ENCODE measurements around the gene PKN3. TPM values are rescaled to one million over a fixed set of nuclear protein-coding genes. Genes with fewer than 3 reads are reported as not detected.
A peak's percentile ranks its signal among the peaks of the same experiment; 100 is the strongest.

PKN3 gene
- total and polyA plus RNA-seq, 7 donors = 1.6 to 7.2 (median 3.0) TPM

- peak within 1 kb of the TSS; percentile 77 to 86 (median 82) for H3K27ac ChIP-seq
- intact Hi-C loops (cut with DNase I) = loop anchor here (2.0 kb wide), 1 partner anchor 47 kb away; the partner anchor contains the start of gene ZER1
- WGBS, 2 donors = 1% methylated on average over 68 of the region's 68 CpGs
- H3K4me3 ChIP-seq = peak within 1 kb of the TSS; percentile 40 to 74 (median 64)
- peak; percentile 98 for DNase-seq
- TF ChIP-seq POLR2AphosphoS5 (IDR thresholded peaks at IDR 0.05) (peak; percentile 58 to 93 (median 81)), EP300 (IDR thresholded peaks at IDR 0.05) (no peak), POLR2A (IDR thresholded peaks at IDR 0.05) (peak; percentile 37 to 92)
- TF ChIP-seq, protein P1, sequence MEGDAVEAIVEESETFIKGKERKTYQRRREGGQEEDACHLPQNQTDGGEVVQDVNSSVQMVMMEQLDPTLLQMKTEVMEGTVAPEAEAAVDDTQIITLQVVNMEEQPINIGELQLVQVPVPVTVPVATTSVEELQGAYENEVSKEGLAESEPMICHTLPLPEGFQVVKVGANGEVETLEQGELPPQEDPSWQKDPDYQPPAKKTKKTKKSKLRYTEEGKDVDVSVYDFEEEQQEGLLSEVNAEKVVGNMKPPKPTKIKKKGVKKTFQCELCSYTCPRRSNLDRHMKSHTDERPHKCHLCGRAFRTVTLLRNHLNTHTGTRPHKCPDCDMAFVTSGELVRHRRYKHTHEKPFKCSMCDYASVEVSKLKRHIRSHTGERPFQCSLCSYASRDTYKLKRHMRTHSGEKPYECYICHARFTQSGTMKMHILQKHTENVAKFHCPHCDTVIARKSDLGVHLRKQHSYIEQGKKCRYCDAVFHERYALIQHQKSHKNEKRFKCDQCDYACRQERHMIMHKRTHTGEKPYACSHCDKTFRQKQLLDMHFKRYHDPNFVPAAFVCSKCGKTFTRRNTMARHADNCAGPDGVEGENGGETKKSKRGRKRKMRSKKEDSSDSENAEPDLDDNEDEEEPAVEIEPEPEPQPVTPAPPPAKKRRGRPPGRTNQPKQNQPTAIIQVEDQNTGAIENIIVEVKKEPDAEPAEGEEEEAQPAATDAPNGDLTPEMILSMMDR (IDR thresholded peaks at IDR 0.05) = no peak
- peaks cover 0 to 16% (median 10%) of the 10 kb centered on the region in 4 donors for H3K4me1 ChIP-seq
- H3K9me3 ChIP-seq = no peaks in the 10 kb centered on the region
- peaks cover 0 to 6% (median 0%) of the 10 kb centered on the region in 4 donors for H3K36me3 ChIP-seq
- H3K27me3 ChIP-seq = no peaks in the 10 kb centered on the region
These were observed 21.8 kb downstream of the PKN3 start, which contains the start of gene ZDHHC12 for GRCh38 chr9:128723866-128724743. TSS of gene ZDHHC12 (minus strand) at chr9:128724127. CDS start at chr9:128724093, 34 bp downstream.

DNA sequence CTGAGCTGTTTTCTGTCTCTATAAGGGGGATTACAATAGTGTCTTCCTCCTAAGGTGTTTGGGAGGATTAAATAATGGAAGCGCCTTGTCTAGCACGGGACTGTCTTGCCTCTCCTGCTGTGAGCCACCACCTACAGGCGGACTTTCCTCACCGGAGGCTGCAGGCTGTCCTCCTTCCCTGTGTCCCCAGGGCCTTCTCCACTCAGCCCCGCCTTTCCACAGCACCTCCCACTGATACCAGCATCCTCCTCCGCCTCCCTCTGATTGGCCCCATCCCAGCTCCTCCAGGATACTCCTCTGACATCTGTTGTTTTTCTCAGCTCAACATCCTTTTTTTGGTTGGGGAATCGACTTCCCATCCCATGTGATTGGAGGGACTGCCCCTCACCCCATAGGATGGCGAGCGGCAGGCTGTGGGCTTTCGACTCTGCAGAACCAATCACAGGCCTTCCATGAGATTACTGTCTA lies 22.5 kb downstream of the PKN3 start:
- TF ChIP-seq POLR2AphosphoS5 (IDR thresholded peaks at IDR 0.05) = no peak
- TF ChIP-seq POLR2A (IDR thresholded peaks at IDR 0.05) = no peak
- no peak for TF ChIP-seq EP300 (IDR thresholded peaks at IDR 0.05)
- TF ChIP-seq, protein P1 (IDR thresholded peaks at IDR 0.05) = no peak
- H3K4me1 ChIP-seq = peaks cover 0 to 16% (median 10%) of the 10 kb centered on the region in 4 donors
- H3K4me3 ChIP-seq = peak overlapping the region; percentile 40 to 74 (median 64)
- intact Hi-C loops (cut with DNase I) = loop anchor here (2.0 kb wide), 1 partner anchor 46 kb away; the partner anchor contains the start of gene ZER1
- 16 to 29% methylated on average over 10 of the region's 10 CpGs for WGBS, 2 donors
- H3K9me3 ChIP-seq = no peaks in the 10 kb centered on the region
- H3K27ac ChIP-seq = peak overlapping the region; percentile 77 to 86 (median 82)
- H3K27me3 ChIP-seq = no peaks in the 10 kb centered on the region
- DNase-seq = peak; percentile 89
- peaks cover 0 to 6% (median 0%) of the 10 kb centered on the region in 4 donors for H3K36me3 ChIP-seq

DNA sequence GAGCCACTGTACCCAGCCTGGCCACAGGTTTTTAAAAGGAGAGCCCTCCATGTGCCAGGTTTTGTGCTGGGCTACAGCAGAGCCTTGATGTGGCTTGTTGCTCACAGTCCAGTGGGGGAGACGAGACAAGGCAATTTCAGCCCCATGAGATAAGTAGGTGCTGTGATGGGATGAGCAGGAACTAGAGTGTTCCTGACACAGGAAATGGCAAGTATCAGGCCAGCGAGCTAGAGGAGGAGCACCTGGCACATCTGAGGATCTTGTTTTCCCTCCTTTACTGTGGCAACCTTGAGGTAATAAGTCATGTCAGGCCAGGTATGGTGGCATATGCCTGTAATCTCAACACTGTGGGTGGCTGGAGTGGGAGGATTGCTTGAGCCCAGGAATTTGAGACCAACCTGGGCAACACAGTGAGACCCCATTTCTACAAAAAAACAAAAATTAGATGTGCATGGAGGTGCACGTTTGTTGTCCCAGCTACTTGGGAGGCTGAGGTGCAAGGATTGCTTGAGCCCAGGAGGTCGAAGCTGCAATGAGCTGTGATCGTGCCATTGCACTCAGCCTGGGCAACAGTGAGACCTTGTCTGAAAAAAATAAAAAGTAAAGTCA lies 25.4 kb downstream of the PKN3 start:
- Histone ChIP-seq H3K9me3 (no peaks in the 10 kb centered on the region), H3K36me3 (peaks cover 0 to 34% (median 4%) of the 10 kb centered on the region in 4 donors), H3K27ac (no peak overlapping the region), H3K4me1 (peaks cover 0 to 16% (median 10%) of the 10 kb centered on the region in 4 donors), H3K4me3 (no peak overlapping the region), H3K27me3 (no peaks in the 10 kb centered on the region)
- 78 to 87% methylated on average over 5 of the region's 5 CpGs for WGBS, 2 donors
- intact Hi-C loops (cut with DNase I) = no loop called here
- no peak for DNase-seq
- TF ChIP-seq POLR2AphosphoS5 (IDR thresholded peaks at IDR 0.05) (no peak), POLR2A (IDR thresholded peaks at IDR 0.05) (no peak), EP300 (IDR thresholded peaks at IDR 0.05) (no peak)
- TF ChIP-seq, protein P1 (IDR thresholded peaks at IDR 0.05) = no peak

DNA sequence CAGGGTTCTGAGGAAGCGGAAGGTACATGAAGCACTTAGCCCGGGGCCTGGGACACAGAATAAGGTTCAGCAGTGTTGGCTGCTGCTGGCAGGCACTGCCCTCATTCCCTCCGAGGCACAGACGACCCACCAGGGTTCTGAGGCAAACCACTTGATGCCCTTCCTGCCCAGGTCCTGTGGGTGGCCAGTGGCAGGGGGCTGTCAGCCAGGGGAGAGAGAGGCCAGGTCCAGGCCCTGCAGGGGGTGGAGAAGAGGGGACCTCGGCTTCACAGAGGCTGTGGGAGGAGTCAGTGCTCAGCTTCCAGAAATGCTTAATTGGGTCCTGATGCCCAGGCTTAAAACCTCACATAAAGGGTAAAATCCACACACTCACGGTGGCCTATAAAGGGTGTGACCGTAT lies 26.0 kb downstream of the PKN3 start:
- Histone ChIP-seq H3K4me3 (no peak overlapping the region), H3K27me3 (no peaks in the 10 kb centered on the region), H3K9me3 (no peaks in the 10 kb centered on the region), H3K36me3 (peaks cover 0 to 38% (median 6%) of the 10 kb centered on the region in 4 donors), H3K27ac (no peak overlapping the region), H3K4me1 (peaks cover 0 to 13% (median 8%) of the 10 kb centered on the region in 4 donors)
- intact Hi-C loops (cut with DNase I) = no loop called here
- TF ChIP-seq, protein P1 (IDR thresholded peaks at IDR 0.05) = no peak
- no peak for TF ChIP-seq POLR2A (IDR thresholded peaks at IDR 0.05)
- no peak for TF ChIP-seq EP300 (IDR thresholded peaks at IDR 0.05)
- TF ChIP-seq POLR2AphosphoS5 (IDR thresholded peaks at IDR 0.05) = no peak
- no peak for DNase-seq
- 82 to 83% methylated on average over 7 of the region's 7 CpGs for WGBS, 2 donors
